ENCODE results near the gene TMEM183A.

TMEM183A gene

DNA sequence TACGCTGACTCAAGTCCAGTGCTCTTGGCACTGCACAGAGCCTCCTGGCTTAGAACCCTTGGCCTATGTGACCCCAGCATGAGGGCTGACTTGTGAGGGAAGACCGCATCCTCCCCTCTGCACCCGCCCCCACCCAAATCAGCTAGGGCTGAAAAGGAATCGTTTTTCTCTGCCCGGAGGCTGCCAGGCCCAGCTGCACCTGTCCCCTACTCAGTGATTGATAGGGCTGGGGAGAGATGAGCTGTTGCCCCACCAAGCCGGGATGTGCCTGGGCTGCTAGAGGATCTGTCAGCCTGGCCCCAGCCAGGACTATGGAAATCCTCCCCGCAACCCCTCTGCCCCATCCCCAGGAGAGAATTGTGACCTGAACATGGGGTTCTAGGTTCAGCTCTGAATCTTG, 58.0 kb downstream of the TMEM183A start:
- H3K9me3 ChIP-seq (ENCODE audit: severe bottlenecking) = no peaks in the 10 kb centered on the region
- H3K4me3 ChIP-seq (ENCODE audit: severe bottlenecking) = no peak overlapping the region
- H3K27me3 ChIP-seq (ENCODE audit: insufficient read depth, poor library complexity, severe bottlenecking) = no peaks in the 10 kb centered on the region
- ATAC-seq (ENCODE audit: low read depth) = no peak
- no peaks in the 10 kb centered on the region for H3K36me3 ChIP-seq (ENCODE audit: low read depth)
- H3K27ac ChIP-seq (ENCODE audit: poor library complexity, severe bottlenecking) = no peak overlapping the region
- DNase-seq (ENCODE audit: low spot score) = no peak
- no peaks in the 10 kb centered on the region for H3K4me1 ChIP-seq (ENCODE audit: insufficient read depth, poor library complexity, severe bottlenecking)
- TF ChIP-seq, protein P1, sequence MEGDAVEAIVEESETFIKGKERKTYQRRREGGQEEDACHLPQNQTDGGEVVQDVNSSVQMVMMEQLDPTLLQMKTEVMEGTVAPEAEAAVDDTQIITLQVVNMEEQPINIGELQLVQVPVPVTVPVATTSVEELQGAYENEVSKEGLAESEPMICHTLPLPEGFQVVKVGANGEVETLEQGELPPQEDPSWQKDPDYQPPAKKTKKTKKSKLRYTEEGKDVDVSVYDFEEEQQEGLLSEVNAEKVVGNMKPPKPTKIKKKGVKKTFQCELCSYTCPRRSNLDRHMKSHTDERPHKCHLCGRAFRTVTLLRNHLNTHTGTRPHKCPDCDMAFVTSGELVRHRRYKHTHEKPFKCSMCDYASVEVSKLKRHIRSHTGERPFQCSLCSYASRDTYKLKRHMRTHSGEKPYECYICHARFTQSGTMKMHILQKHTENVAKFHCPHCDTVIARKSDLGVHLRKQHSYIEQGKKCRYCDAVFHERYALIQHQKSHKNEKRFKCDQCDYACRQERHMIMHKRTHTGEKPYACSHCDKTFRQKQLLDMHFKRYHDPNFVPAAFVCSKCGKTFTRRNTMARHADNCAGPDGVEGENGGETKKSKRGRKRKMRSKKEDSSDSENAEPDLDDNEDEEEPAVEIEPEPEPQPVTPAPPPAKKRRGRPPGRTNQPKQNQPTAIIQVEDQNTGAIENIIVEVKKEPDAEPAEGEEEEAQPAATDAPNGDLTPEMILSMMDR (IDR thresholded peaks at IDR 0.05; ENCODE audit: poor library complexity, severe bottlenecking) = no peak

DNA sequence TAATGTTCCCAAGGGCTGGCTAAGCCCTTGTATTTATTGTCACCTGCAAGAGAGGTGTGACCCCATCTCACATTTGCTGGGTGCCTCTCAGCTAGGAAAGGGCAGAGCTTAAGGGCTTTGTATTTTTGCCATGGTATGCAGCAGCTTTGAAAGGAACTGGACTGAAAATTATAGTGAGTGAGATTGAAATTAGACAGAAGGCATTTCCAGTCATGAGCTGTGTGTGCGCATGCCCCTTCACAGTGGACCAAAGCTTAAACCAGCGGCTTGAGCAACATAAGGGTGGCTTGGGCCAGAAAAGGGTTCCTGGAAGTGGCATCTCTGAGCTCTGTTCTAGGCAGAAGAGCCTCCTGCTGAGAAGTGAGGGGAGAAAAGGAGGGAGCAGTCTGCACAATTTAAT, 58.8 kb downstream of the TMEM183A start:
- Histone ChIP-seq H3K9me3 (ENCODE audit: severe bottlenecking) (no peaks in the 10 kb centered on the region), H3K4me1 (ENCODE audit: insufficient read depth, poor library complexity, severe bottlenecking) (no peaks in the 10 kb centered on the region), H3K36me3 (ENCODE audit: low read depth) (no peaks in the 10 kb centered on the region), H3K27ac (ENCODE audit: poor library complexity, severe bottlenecking) (no peak overlapping the region), H3K27me3 (ENCODE audit: insufficient read depth, poor library complexity, severe bottlenecking) (no peaks in the 10 kb centered on the region), H3K4me3 (ENCODE audit: severe bottlenecking) (no peak overlapping the region)
- TF ChIP-seq, protein P1 (IDR thresholded peaks at IDR 0.05; ENCODE audit: poor library complexity, severe bottlenecking) = no peak
- ATAC-seq (ENCODE audit: low read depth) = no peak
- no peak for DNase-seq (ENCODE audit: low spot score)

DNA sequence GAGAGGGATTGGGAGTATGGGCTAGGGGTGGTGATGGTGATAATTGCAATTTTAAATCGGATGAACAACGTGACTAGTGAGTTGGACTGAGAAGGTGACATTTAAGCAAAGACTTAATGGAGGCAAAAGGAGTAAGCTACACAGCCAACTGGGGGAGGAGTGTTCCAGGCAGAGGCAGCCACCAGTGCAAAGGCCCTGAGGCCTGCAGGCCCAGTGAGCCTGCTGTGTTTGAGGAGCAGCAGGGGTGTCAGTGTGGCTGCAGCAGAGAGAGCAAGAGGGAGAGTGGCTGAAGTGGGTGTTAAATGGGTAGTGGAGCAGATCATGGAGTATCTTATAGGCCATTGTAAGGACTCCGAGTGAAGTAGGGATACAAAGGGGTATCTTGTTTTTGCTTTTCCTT, 59.8 kb downstream of the TMEM183A start:
- Histone ChIP-seq H3K36me3 (ENCODE audit: low read depth) (no peaks in the 10 kb centered on the region), H3K27me3 (ENCODE audit: insufficient read depth, poor library complexity, severe bottlenecking) (no peaks in the 10 kb centered on the region), H3K27ac (ENCODE audit: poor library complexity, severe bottlenecking) (no peak overlapping the region), H3K4me1 (ENCODE audit: insufficient read depth, poor library complexity, severe bottlenecking) (no peaks in the 10 kb centered on the region), H3K4me3 (ENCODE audit: severe bottlenecking) (no peak overlapping the region), H3K9me3 (ENCODE audit: severe bottlenecking) (no peaks in the 10 kb centered on the region)
- TF ChIP-seq, protein P1 (IDR thresholded peaks at IDR 0.05; ENCODE audit: poor library complexity, severe bottlenecking) = no peak
- DNase-seq (ENCODE audit: low spot score) (no peak), ATAC-seq (ENCODE audit: low read depth) (no peak)

DNA sequence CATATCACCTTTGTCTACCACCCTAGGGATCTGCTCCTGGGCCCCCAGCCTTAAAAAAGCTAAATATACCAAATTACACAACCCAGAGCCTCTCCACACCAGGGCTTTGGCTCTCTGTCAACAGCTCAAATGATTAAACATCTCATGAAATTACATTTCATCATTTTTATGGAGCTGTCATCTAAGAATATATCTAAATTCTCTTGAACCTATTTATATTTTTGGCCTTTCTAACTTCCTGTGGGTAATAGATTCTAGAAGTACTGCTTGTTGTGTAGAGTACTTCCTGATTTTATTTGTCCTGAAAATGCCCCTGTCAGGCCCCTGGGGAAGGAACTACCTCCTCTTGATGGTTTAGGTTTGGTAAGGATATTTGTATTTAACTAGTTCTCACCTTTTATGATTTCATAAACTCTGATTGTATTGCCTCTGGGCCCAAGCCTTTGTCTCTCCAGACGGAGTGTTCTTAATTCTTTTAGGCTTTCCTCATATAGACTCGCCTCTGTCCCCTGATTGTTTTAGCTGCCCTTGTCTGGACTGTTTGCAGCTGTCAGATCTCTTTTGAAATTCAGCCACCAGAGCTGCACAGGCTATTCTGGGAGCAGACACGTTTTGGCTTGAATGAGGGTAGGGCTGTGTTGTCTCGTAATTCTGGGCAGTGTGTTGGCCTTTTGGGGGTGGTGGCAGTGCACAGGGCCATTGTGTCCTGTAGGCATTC, 62.0 kb downstream of the TMEM183A start:
- TF ChIP-seq, protein P1 (IDR thresholded peaks at IDR 0.05; ENCODE audit: poor library complexity, severe bottlenecking) = no peak
- DNase-seq (ENCODE audit: low spot score) = no peak

DNA sequence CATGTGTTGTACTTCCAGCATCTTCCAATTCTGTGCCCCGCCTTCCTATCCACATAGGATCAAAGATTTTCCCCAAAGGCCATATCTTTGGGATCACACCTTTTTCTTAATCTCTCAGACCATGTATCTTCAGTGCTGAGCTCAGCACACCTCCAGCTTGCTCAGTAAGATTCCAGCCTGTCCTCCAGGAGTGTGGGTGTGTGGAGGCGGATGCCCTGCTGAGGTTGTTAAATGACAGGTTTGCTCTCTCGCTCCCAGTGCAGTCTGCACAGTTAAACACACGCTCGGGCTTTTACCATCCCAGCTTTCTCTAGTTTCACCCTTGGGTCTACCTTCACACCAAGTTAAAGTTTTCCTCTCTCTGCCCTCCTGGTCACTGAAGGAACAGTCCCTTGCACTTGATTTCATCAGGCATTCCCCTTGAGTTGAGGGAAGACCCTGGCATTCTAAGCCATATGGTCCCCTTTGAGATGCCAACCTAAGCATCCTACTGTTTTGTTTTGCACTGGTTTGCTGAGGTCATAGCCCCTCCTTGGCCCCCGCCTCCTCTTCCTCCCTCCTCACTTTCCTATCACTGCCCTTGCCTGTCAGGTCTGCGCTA, 64.9 kb downstream of the TMEM183A start:
- Histone ChIP-seq H3K9me3 (ENCODE audit: severe bottlenecking) (no peaks in the 10 kb centered on the region), H3K36me3 (ENCODE audit: low read depth) (no peaks in the 10 kb centered on the region), H3K27ac (ENCODE audit: poor library complexity, severe bottlenecking) (no peak overlapping the region), H3K4me1 (ENCODE audit: insufficient read depth, poor library complexity, severe bottlenecking) (no peaks in the 10 kb centered on the region), H3K27me3 (ENCODE audit: insufficient read depth, poor library complexity, severe bottlenecking) (no peaks in the 10 kb centered on the region), H3K4me3 (ENCODE audit: severe bottlenecking) (no peak overlapping the region)
- TF ChIP-seq, protein P1 (IDR thresholded peaks at IDR 0.05; ENCODE audit: poor library complexity, severe bottlenecking) = no peak
- DNase-seq (ENCODE audit: low spot score) (peak; percentile 4), ATAC-seq (ENCODE audit: low read depth) (no peak)

More for the DNA sequence above, 62.0 kb downstream of the TMEM183A start:
- H3K9me3 ChIP-seq (ENCODE audit: severe bottlenecking) = no peaks in the 10 kb centered on the region
- no peaks in the 10 kb centered on the region for H3K36me3 ChIP-seq (ENCODE audit: low read depth)
- no peaks in the 10 kb centered on the region for H3K4me1 ChIP-seq (ENCODE audit: insufficient read depth, poor library complexity, severe bottlenecking)
- H3K27me3 ChIP-seq (ENCODE audit: insufficient read depth, poor library complexity, severe bottlenecking) = no peaks in the 10 kb centered on the region
- no peak overlapping the region for H3K4me3 ChIP-seq (ENCODE audit: severe bottlenecking)
- no peak overlapping the region for H3K27ac ChIP-seq (ENCODE audit: poor library complexity, severe bottlenecking)
- ATAC-seq (ENCODE audit: low read depth) = no peak
